ENCODE results near the gene SLC14A1. TPM values are rescaled to one million over a fixed set of nuclear protein-coding genes. Genes with fewer than 3 reads are reported as not detected.
A peak's percentile ranks its signal among the peaks of the same experiment; 100 is the strongest.
"Not testable (repeated sequence)": the region's sequence is repeated elsewhere in the genome, so short reads cannot be mapped to it uniquely, and the experiment has no call there.

SLC14A1 gene
- total RNA-seq, 1 experiment from 2014 or later, result 40.0 TPM

- Histone ChIP-seq H3K27me3 (no peaks in the 10 kb centered on the region), H3K36me3 (peaks cover 2% of the 10 kb centered on the region; the same call in 1 of the 2 replicates), H3K9me3 (no peaks in the 10 kb centered on the region), H3K4me3 (no peak overlapping the region)
- no peak for DNase-seq
These were observed 15.9 kb downstream of the SLC14A1 start for GRCh38 chr18:45739848-45740247.

DNA sequence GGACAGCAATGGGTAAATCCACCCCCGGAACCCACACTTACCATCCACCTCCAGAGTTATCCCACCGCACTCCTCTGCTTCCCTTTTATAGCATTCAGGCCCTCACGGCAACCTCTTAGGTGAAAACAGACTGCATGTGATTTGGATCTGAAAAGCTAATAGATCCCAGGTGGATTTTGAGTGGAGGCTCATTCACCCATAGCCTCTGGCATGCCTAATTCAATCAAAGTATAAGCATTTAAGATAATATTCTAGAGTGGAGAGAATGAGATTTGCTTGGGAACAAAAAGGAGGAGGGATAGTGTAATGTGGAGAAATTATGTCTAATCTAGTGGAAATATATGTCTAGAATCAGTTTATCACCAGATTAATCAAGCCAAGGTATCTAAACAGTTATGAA lies 17.1 kb downstream of the SLC14A1 start:
- no peak for DNase-seq
- H3K9me3 ChIP-seq, result no peaks in the 10 kb centered on the region
- peaks cover 2% of the 10 kb centered on the region; the same call in 1 of the 2 replicates for H3K36me3 ChIP-seq
- no peaks in the 10 kb centered on the region for H3K27me3 ChIP-seq
- no peak overlapping the region for H3K4me3 ChIP-seq

DNA sequence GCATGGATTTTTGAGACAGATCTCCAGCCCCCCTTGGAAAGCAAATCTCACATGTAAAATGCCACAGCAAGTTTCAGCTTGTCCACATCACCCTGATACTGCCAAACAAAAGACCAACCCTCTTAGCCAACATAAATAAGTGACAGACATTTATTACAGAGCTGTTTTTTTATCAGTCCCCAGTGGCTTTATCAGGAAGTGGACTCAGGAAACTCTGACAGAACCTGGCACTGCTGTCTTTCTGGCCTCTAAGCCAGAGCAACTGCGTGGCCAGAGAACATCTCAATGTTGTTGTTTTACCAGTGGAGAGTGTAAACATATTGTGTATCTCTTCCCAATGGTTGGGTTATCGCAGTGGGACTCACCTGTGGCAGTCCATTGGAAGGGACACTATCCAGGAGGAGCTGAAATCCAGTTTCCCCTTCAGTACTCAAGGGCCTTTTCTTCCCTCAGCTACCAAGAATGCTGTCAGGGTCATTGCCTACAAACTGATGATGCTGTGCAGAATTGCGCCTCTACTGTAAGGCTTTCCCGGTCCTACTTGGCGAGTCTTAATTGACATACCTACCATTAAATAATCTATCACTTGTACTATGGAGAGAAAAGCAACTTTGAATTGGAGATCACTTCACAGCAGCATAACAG lies 22.0 kb downstream of the SLC14A1 start:
- Histone ChIP-seq H3K9me3 (no peaks in the 10 kb centered on the region), H3K4me3 (no peak overlapping the region), H3K36me3 (0 out of 2 replicates have a peak, but pooled peaks cover 2% of the 10 kb centered on the region), H3K27me3 (no peaks in the 10 kb centered on the region)
- no peak for DNase-seq

DNA sequence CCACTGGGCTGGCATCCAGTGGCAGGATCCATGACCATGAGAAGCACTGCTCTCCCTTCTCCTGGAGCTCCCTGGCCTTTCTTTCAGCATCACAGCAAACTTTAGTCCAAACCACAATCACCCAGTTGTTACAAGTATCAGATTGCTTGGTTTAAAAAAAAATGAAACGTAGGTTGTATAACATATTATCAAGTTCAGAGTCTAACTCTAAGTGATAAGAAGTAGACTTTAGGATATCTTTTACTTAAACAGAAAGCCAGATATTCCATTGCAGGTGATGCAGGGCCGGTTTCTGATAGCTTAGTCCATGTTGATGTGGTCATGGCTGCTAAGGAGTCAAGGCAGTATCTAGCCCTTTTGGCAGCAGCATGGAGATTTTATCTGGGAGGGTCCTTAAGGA lies 24.5 kb downstream of the SLC14A1 start:
- no peaks in the 10 kb centered on the region for H3K9me3 ChIP-seq
- no peaks in the 10 kb centered on the region for H3K27me3 ChIP-seq
- H3K36me3 ChIP-seq, result 0 out of 2 replicates have a peak, but pooled peaks cover 2% of the 10 kb centered on the region
- H3K4me3 ChIP-seq, result no peak overlapping the region
- DNase-seq, result no peak

GRCh38 chr18:45749918-45750689 lies 26.1 kb downstream of the SLC14A1 start:
- Histone ChIP-seq H3K4me3 (no peak overlapping the region), H3K36me3 (no peaks in the 10 kb centered on the region), H3K27me3 (no peaks in the 10 kb centered on the region), H3K9me3 (no peaks in the 10 kb centered on the region)
- no peak for DNase-seq

DNA sequence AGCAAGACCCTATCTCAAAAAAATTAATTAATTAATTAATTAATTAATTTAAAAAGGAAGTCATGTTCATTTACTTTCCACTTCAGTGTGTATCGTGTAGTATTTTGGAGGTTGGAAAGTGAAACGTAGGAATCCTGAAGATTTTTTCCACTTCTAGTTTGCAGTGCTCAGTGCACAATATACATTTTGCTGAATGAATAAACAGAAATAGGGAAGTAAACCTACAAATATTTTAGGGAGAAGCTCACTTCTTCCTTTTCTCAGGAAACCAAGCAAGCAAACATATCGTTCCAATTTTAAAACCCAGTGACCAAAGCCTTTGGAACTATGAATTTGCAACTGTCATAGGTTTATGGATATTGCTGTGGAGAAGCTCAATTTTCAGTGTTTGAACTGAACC lies 27.8 kb downstream of the SLC14A1 start:
- no peaks in the 10 kb centered on the region for H3K36me3 ChIP-seq
- H3K4me3 ChIP-seq, result no peak overlapping the region
- H3K27me3 ChIP-seq, result no peaks in the 10 kb centered on the region
- no peak for DNase-seq
- H3K9me3 ChIP-seq, result no peaks in the 10 kb centered on the region

DNA sequence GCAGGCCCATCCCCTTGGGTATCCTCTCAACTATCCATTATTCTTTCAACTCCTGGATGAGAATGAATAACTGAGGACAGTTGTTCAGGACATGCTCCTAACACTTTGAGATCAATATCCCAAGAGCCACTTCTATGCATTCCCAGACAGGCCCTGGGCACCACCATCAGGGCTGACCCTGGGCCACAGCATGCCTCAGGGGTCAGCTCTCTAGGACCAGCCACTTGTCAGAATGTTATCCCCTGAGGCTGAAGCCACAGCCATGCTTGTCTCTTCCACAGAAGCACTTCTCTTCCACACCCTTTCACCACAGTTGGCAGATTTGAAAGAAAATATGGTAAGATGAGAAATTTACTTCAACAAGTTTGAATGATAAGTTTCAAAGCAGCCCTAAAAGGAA lies 28.7 kb downstream of the SLC14A1 start:
- H3K27me3 ChIP-seq, result no peaks in the 10 kb centered on the region
- no peak for DNase-seq
- no peaks in the 10 kb centered on the region for H3K9me3 ChIP-seq
- H3K36me3 ChIP-seq, result no peaks in the 10 kb centered on the region
- no peak overlapping the region for H3K4me3 ChIP-seq

DNA sequence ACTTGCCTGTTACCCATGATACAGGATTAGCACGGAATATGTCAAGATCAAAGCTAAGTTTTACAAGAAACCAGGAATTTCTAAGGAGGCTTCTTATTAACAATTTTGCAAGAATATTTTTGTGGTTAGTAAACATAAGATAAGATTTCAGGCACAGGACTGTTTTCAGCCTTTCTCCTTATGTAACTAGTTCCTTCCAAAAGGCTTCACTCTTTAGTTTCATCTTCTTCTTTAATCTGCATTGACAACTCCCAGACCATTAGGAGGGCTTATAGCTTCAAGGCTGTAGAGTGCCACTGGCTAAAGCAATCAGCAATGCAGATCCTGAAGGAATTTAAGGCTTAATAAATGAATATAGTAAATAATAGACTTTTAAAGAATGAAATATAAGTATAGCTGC lies 29.3 kb downstream of the SLC14A1 start:
- no peaks in the 10 kb centered on the region for H3K27me3 ChIP-seq
- no peaks in the 10 kb centered on the region for H3K36me3 ChIP-seq
- no peaks in the 10 kb centered on the region for H3K9me3 ChIP-seq
- H3K4me3 ChIP-seq, result no peak overlapping the region
- no peak for DNase-seq

GRCh38 chr18:45755934-45756333 lies 32.0 kb downstream of the SLC14A1 start:
- Histone ChIP-seq H3K27me3 (no peaks in the 10 kb centered on the region), H3K4me3 (no peak overlapping the region), H3K9me3 (no peaks in the 10 kb centered on the region), H3K36me3 (no peaks in the 10 kb centered on the region)
- DNase-seq, result peak; percentile 65

- Histone ChIP-seq H3K27me3 (no peaks in the 10 kb centered on the region), H3K4me3 (no peak overlapping the region), H3K36me3 (no peaks in the 10 kb centered on the region), H3K9me3 (no peaks in the 10 kb centered on the region)
- no peak for DNase-seq
These were observed 33.0 kb downstream of the SLC14A1 start for GRCh38 chr18:45757005-45757404.

DNA sequence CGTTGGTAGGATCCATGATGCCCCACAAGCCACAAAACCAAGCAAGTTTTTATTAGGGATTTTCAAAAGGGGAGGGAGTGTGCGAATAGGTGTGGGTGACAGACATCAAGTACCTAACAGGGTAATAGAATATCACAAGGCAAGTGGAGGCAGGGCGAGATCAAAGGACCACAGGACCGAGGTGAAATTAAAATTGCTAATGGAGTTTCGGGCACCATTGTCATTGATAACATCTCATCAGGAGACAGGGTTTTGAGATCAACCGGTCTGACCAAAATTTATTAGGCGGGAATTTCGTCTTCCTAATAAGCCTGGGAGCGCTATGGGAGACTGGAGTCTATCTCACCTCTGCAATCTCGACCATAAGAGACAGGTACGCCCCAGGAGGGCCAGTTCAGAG lies 33.7 kb downstream of the SLC14A1 start:
- H3K27me3 ChIP-seq, H3K36me3 ChIP-seq, DNase-seq, H3K9me3 ChIP-seq, H3K4me3 ChIP-seq: not testable (repeated sequence)

DNA sequence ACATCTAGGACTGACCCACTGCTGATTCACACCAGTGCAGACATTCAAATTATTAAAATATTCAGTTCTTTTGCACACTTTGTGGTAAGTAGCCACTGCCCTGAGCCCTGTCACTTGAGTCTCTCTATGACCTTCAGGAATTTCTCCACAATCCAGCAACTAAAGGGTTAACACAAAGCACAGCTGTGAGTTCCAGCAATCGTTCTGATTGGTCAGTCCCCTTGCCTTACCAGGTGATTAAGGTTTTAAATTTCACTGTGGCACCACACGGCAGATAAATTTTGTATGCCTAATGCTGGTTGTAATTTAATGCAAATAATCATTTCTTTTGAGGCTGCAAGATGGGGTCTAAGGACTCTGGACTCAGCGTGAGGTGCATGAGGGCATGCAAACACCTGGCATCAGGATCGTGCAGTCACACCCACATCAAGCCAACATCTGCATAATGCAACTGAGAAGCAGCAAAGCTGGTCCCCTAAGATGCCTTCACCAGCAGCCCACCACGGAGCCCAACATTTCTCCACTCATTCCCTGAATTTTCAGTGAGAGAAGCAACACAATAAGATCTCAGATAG lies 36.6 kb downstream of the SLC14A1 start:
- Histone ChIP-seq H3K4me3 (no peak overlapping the region), H3K36me3 (no peaks in the 10 kb centered on the region), H3K9me3 (no peaks in the 10 kb centered on the region), H3K27me3 (no peaks in the 10 kb centered on the region)
- DNase-seq, result no peak

GRCh38 chr18:45761512-45762114 lies 37.6 kb downstream of the SLC14A1 start:
- DNase-seq, result no peak
- no peak overlapping the region for H3K4me3 ChIP-seq
- no peaks in the 10 kb centered on the region for H3K36me3 ChIP-seq
- H3K27me3 ChIP-seq, result no peaks in the 10 kb centered on the region
- H3K9me3 ChIP-seq, result no peaks in the 10 kb centered on the region

DNA sequence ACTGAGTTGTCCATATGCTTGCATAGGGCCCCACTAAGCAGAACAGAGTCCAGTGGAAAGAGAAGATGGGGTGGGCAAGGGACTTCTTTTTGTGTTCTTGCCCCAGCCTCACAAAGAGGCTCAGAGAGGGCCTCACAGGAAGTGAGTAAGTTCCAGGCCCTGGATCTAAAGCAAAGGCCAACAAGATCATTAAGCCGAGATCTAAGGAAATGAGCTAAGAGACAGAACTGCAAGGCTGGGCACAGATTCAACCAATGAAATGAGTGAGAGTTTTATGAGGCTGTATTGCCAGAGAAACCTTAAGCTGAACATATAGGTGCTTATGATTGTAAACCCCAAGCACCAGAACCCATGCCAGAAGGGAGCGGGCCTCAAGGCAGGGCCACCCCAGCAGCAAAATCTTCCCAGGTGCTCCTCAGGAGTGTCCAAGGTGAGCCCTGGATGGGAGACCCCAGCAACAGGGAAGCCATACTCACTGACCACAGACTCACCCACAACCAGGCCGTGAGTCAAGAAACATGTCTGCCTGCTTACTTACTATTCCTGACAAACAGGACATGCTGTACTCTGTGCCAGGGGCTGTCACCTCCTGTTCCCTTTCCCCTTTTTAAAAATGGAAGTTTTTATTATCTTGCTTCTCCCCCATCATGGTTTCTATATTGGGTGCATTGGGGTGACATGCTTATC lies 40.2 kb downstream of the SLC14A1 start:
- DNase-seq, result peak; percentile 50
- Histone ChIP-seq H3K36me3 (no peaks in the 10 kb centered on the region), H3K27me3 (no peaks in the 10 kb centered on the region)

GRCh38 chr18:45765796-45766195 lies 41.8 kb downstream of the SLC14A1 start:
- H3K36me3 ChIP-seq, result no peaks in the 10 kb centered on the region
- H3K27me3 ChIP-seq, result no peaks in the 10 kb centered on the region
- no peak for DNase-seq
- no peak overlapping the region for H3K4me3 ChIP-seq
- H3K9me3 ChIP-seq, result no peaks in the 10 kb centered on the region

More for the DNA sequence above, 40.2 kb downstream of the SLC14A1 start:
- Histone ChIP-seq H3K4me3 (no peak overlapping the region), H3K9me3 (no peaks in the 10 kb centered on the region)

GRCh38 chr18:45771587-45772480 lies 47.9 kb downstream of the SLC14A1 start:
- no peaks in the 10 kb centered on the region for H3K36me3 ChIP-seq
- H3K27me3 ChIP-seq, result no peaks in the 10 kb centered on the region
- no peak overlapping the region for H3K4me3 ChIP-seq
- H3K9me3 ChIP-seq, result no peaks in the 10 kb centered on the region
- DNase-seq, result peak; percentile 35
